Left hindlimb (tissue), 1 donor: ENCODE results near the gene COL2A1.

Experiments
- DNase-seq: peaks from one replicate; pipeline ENCODE4 v3.0.0-alpha.2; 2018

Gene COL2A1

DNA sequence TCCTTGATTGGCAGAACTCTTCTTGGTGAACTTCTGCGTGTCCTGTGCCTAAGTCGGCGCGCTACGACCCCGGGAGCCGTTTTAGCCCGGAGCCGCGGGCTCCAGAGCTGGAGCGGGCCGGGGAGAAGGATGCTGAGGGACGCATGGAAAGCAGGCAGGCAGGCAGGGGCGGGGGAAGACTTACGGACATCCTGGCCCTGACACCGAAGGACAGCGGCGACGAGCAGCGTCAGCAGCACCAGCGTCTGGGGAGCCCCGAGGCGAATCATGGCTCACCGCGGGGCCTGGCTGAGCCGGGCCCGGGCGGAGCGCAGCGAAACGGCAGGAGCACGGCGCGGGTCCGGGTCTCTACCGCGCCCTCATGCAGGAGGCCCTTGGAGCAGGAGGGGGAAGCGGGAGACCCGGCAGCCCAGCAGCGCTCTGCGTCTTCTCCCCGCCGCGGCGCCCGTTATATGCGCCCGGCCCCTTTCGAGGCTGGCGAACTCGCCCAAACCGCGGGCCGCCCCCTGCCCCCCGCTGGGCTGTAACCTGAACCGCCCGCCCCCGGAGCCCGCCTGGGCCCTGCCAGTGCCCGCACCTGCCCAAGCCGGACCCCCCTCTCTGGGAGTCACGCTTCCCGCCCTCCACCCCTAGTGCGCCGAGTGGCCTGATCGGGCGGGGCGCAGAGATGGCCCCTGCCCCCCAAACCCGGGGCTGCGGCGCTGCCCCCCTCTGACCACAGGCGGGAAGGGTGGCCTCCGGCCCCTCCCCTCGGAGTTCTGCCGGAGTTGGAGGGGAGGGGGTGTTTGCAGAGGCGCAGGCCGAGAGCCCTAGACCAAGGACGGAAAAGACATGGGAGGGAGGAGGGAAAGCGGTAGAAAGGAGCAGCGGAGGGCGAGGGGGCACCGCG lies at the start of gene COL2A1:
Gene COL2A1 (minus strand): TSS at position 424 of the 889 bp plus-strand sequence. CDS start 155 bp downstream, at position 269.
- peak; percentile 86 for DNase-seq

GRCh38 chr12:48053883-48054282 lies 49.6 kb upstream of the COL2A1 start:
- DNase-seq = no peak

DNA sequence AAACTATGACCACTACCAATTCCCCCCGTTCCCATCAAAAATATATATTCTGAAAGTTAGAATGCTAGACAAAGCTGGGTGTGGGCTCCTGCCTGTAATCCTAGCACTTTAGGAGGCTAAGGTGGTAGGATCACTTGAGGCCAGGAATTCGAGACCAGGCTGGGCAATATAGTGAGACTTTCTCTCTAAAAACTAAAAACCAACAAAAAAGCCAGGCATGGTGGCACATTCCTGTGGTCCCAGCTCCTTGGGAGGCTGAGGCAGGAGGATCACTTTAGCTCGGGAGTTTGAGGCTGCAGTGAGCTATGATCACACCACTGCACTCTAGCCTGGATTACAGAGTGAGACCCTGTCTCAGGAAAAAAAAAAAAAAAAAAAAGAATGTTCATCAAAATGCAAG lies 48.8 kb upstream of the COL2A1 start:
- no peak for DNase-seq

GRCh38 chr12:48051681-48052080 lies 47.4 kb upstream of the COL2A1 start:
- no peak for DNase-seq

GRCh38 chr12:48050174-48050573 lies 45.9 kb upstream of the COL2A1 start:
- DNase-seq = no peak

GRCh38 chr12:48045965-48046518 lies 41.8 kb upstream of the COL2A1 start:
- no peak for DNase-seq

GRCh38 chr12:48045061-48045846 lies 41.0 kb upstream of the COL2A1 start:
- DNase-seq = no peak

- DNase-seq = no peak
Observed at GRCh38 chr12:48044396-48044795, 40.1 kb upstream of the COL2A1 start.

- no peak for DNase-seq
Observed at GRCh38 chr12:48043771-48044170, 39.5 kb upstream of the COL2A1 start.

GRCh38 chr12:48041591-48042423 lies 37.5 kb upstream of the COL2A1 start:
- DNase-seq = no peak

GRCh38 chr12:48040354-48040753 lies 36.1 kb upstream of the COL2A1 start:
- DNase-seq = no peak

- no peak for DNase-seq
Observed at GRCh38 chr12:48039151-48039550, 34.9 kb upstream of the COL2A1 start.

GRCh38 chr12:48038085-48038484 lies 33.8 kb upstream of the COL2A1 start:
- no peak for DNase-seq

DNA sequence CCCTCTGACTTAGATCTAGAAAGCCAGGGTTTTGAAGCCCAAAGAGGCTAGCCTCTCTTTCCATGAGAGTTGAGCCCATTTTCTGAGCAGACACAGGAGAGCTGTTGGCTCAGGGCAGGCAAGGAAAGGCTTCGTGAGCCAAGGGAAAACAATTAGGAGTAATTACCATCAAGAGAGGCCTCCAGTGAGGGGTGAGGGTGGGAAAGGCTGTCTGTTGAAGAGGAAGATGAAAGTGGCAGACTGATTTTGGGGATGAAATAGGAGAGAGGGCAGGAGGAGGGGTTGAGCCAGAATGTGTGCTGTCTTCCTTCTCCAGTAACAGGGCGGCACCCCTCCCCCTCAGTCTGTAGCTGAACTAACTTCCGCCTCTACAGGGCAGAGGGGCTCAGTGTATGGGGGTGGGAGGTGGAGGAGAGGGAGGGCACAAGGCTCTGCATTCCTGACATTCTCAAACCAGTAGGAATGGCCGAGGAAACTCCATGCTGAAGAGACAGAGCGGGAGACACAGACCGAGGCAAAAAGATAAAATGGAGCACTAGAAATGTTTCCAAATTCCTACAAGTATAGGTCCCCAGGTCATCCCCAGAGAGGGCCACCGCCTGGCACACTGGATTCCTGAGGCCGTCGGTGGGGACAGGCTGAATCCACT lies 33.1 kb upstream of the COL2A1 start:
- DNase-seq = no peak

GRCh38 chr12:48036818-48037217 lies 32.5 kb upstream of the COL2A1 start:
- DNase-seq = no peak

DNA sequence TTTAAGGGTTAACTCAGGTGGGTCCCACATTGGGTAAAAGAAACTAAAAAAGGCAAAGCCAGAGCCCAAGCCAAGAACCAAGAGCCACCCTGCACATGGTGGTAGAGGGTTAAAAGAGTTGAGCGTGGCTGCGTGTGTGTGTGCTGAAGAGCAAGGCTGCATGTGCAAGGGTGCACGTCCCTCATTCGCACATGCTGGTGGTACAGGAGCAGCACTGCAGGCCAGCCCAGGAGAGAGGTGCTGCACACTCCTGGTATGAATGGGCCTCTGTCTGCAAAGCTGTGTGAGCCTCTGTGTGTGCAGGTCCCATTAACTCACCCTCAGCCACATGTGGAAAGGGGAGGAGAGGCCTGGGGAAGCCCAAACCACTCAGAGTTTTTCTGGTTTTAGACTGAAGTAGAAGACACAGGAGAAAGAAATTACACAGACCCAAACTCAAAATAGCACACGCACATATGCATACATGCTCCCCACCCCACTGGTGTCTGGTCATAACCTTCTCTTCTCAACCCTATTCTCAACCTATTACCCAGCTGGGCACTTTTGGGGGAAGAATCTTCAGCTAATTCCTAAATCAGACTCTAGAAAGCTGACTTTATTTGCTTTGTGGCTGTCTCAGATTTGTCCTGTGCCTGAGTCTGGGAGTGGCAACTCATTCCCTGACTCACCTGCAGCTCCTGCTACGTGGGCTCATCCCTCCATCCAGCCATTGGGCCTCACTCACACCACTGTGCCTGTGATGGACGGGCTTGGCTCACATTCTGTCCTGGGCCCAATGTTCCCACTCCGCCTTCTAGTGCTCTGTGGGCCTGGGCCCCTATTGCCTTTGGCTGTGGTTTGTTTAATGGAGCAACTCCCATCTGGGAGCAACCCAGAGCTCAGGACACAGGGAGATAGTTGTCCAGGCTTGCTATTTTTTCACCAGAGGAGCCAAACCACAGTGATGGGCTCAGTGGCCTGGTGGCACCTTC lies 30.8 kb upstream of the COL2A1 start:
- DNase-seq = peak; percentile 62

- no peak for DNase-seq
Observed at GRCh38 chr12:48033451-48033850, 29.2 kb upstream of the COL2A1 start.

GRCh38 chr12:48032597-48032996 lies 28.3 kb upstream of the COL2A1 start:
- DNase-seq = no peak

DNA sequence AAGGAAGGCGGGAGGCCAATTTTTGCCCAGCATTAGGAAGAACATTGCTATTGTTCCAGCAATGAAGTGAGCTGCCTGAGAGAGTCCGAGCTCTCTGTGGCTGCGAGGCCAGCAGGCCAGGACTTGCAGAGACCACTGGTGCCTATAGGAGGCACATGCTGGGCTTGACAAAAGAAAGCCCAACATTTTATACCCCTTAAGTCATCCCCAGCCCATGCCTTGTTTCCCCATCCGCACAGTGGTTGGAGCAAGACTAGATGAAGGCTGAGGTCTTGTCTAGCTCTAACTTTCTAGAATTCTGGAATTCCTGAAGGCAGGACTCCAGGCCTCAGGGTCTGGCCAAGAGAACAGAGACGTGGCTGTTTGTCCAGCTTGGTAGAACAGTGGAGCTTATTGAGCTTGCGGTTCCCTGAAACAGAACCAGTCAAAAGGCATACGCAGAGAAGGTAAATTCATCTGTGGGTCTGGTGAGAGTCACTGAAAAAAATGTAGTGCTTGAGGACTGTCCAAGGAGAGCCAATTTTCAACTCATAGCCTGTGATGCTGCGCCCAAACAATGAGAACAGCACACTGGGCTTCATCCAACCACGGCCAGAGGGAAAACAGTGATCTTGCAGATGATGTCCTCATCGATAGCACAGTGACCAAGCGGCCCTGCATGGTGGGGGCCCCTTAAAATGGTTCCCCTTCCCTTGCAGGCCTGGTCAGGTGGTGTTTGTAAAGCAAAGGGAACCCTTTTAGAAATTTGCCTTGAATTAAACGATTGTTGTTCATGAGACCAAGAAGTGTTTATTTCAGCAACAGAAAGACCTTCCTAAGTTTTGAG lies 27.1 kb upstream of the COL2A1 start:
- DNase-seq = no peak

DNA sequence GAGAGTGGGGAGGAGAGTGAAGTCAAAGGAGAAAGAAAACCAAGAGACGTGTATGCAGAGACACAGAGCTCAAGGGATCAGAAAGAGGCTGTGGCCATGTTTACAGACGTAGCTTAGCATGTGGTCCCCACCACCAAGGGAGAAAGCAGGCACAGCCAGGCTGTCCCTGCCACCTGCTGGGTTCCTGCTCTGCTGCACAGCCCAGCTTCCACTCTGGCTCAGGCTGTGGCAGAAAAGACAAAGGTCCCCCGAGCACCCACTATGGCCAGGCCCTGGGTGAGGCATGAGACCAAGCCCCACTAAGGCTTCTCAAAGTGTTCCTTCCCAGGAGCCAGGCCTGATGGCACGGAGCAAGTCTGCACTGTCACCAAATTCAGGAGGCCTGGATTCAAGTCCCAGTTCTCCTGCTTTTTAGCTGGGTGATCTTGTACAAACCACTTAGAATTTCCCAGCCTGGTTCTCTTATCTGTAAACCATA lies 25.9 kb upstream of the COL2A1 start:
- DNase-seq = no peak
